ENCODE data around the gene NEK10.

NEK10 gene

GRCh38 chr3:27094721-27095120 is 274.5 kb downstream of the NEK10 start:
- Histone ChIP-seq H3K36me3 (ENCODE audit: insufficient read depth, low read length) (no peaks in the 10 kb centered on the region), H3K4me1 (ENCODE audit: insufficient read depth, low read length) (peaks cover 6% of the 10 kb centered on the region; the same call in 1 of the 2 replicates), H3K9ac (ENCODE audit: low read depth, low read length) (no peak overlapping the region), H3K4me3 (ENCODE audit: low read length) (no peak overlapping the region), H3K27me3 (ENCODE audit: insufficient read depth, low read length) (no peaks in the 10 kb centered on the region), H3K9me3 (ENCODE audit: insufficient read depth, low read depth, low read length) (no peaks in the 10 kb centered on the region), H3K27ac (ENCODE audit: low read depth, low read length) (no peak overlapping the region)
- 89% methylated on average over 4 of the region's 4 CpGs for WGBS

GRCh38 chr3:27093771-27094170 is 275.4 kb downstream of the NEK10 start:
- Histone ChIP-seq H3K9me3 (ENCODE audit: insufficient read depth, low read depth, low read length) (no peaks in the 10 kb centered on the region), H3K27me3 (ENCODE audit: insufficient read depth, low read length) (no peaks in the 10 kb centered on the region), H3K4me1 (ENCODE audit: insufficient read depth, low read length) (peaks cover 6% of the 10 kb centered on the region; the same call in 1 of the 2 replicates), H3K36me3 (ENCODE audit: insufficient read depth, low read length) (no peaks in the 10 kb centered on the region), H3K27ac (ENCODE audit: low read depth, low read length) (no peak overlapping the region), H3K9ac (ENCODE audit: low read depth, low read length) (no peak overlapping the region), H3K4me3 (ENCODE audit: low read length) (no peak overlapping the region)
- no CpG with 5 or more reads among the region's 2 CpGs for WGBS

DNA sequence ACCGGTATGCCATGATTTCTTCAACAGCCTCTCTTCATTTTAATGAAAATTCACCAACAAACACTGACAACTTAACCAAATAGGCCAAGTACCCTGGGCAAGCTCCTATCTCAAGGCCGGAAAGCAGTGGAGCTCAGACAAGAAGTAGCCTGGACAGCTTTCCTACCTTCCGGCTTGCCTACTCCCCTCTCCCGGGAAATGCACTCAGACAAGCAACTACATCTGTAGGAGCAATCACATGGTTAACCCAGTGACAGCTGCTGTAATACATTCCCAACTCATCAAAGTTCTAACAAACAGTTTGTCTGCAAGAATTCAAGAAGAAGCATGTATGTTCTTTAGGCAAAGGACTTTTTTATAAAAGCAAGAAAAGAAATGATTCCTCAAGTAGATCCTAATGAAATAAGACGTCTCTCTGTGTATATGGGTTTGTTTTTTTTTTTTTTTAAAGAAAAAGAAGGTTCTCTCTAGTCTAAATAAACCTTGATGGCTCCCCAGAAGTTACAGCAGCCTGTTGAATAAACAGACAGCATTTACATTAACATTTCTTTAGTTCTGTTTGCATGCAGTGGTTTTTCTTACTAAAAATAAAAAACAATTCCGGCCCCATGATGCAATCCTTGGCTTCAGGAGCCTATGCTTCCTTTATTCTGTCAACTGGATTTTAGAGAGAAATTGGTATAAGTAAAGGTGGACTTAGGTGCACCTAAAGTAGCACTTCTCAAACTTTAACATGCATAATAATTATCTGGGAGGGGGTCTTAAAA is 278.7 kb downstream of the NEK10 start:
- Histone ChIP-seq H3K27me3 (ENCODE audit: insufficient read depth, low read length) (no peaks in the 10 kb centered on the region), H3K9ac (ENCODE audit: low read depth, low read length) (no peak overlapping the region), H3K9me3 (ENCODE audit: insufficient read depth, low read depth, low read length) (no peaks in the 10 kb centered on the region), H3K36me3 (ENCODE audit: insufficient read depth, low read length) (no peaks in the 10 kb centered on the region), H3K4me3 (ENCODE audit: low read length) (no peak overlapping the region), H3K27ac (ENCODE audit: low read depth, low read length) (no peak overlapping the region), H3K4me1 (ENCODE audit: insufficient read depth, low read length) (peaks cover 6% of the 10 kb centered on the region; the same call in 1 of the 2 replicates)
- 87% methylated on average over 5 of the region's 6 CpGs for WGBS

- Histone ChIP-seq H3K4me1 (ENCODE audit: insufficient read depth, low read length) (peaks cover 6% of the 10 kb centered on the region; the same call in 1 of the 2 replicates), H3K9me3 (ENCODE audit: insufficient read depth, low read depth, low read length) (no peaks in the 10 kb centered on the region), H3K4me3 (ENCODE audit: low read length) (no peak overlapping the region), H3K27ac (ENCODE audit: low read depth, low read length) (no peak overlapping the region), H3K27me3 (ENCODE audit: insufficient read depth, low read length) (no peaks in the 10 kb centered on the region), H3K36me3 (ENCODE audit: insufficient read depth, low read length) (no peaks in the 10 kb centered on the region), H3K9ac (ENCODE audit: low read depth, low read length) (no peak overlapping the region)
- 83% methylated on average over 1 of the region's 1 CpG for WGBS
Measured at GRCh38 chr3:27089645-27090044, 279.5 kb downstream of the NEK10 start.

GRCh38 chr3:27089068-27089467 is 280.1 kb downstream of the NEK10 start:
- peaks cover 6% of the 10 kb centered on the region; the same call in 1 of the 2 replicates for H3K4me1 ChIP-seq (ENCODE audit: insufficient read depth, low read length)
- no peak overlapping the region for H3K4me3 ChIP-seq (ENCODE audit: low read length)
- no peaks in the 10 kb centered on the region for H3K27me3 ChIP-seq (ENCODE audit: insufficient read depth, low read length)
- no peaks in the 10 kb centered on the region for H3K9me3 ChIP-seq (ENCODE audit: insufficient read depth, low read depth, low read length)
- WGBS: 81% methylated on average over 2 of the region's 2 CpGs
- no peak overlapping the region for H3K9ac ChIP-seq (ENCODE audit: low read depth, low read length)
- H3K27ac ChIP-seq (ENCODE audit: low read depth, low read length): no peak overlapping the region
- no peaks in the 10 kb centered on the region for H3K36me3 ChIP-seq (ENCODE audit: insufficient read depth, low read length)

- Histone ChIP-seq H3K4me1 (ENCODE audit: insufficient read depth, low read length) (peaks cover 6% of the 10 kb centered on the region; the same call in 1 of the 2 replicates), H3K4me3 (ENCODE audit: low read length) (no peak overlapping the region), H3K9me3 (ENCODE audit: insufficient read depth, low read depth, low read length) (no peaks in the 10 kb centered on the region), H3K9ac (ENCODE audit: low read depth, low read length) (no peak overlapping the region), H3K27ac (ENCODE audit: low read depth, low read length) (no peak overlapping the region), H3K27me3 (ENCODE audit: insufficient read depth, low read length) (no peaks in the 10 kb centered on the region), H3K36me3 (ENCODE audit: insufficient read depth, low read length) (no peaks in the 10 kb centered on the region)
- 85% methylated on average over 3 of the region's 5 CpGs for WGBS
Measured at GRCh38 chr3:27085829-27086730, 283.1 kb downstream of the NEK10 start.

- Histone ChIP-seq H3K4me3 (ENCODE audit: low read length) (no peak overlapping the region), H3K9me3 (ENCODE audit: insufficient read depth, low read depth, low read length) (no peaks in the 10 kb centered on the region)
Measured at GRCh38 chr3:27081992-27082607, 287.1 kb downstream of the NEK10 start.

GRCh38 chr3:27081566-27081965 is 287.6 kb downstream of the NEK10 start:
- Histone ChIP-seq H3K36me3 (ENCODE audit: insufficient read depth, low read length) (no peaks in the 10 kb centered on the region), H3K9ac (ENCODE audit: low read depth, low read length) (no peak overlapping the region), H3K4me1 (ENCODE audit: insufficient read depth, low read length) (peaks cover 16% of the 10 kb centered on the region), H3K27me3 (ENCODE audit: insufficient read depth, low read length) (no peaks in the 10 kb centered on the region), H3K27ac (ENCODE audit: low read depth, low read length) (no peak overlapping the region), H3K4me3 (ENCODE audit: low read length) (no peak overlapping the region), H3K9me3 (ENCODE audit: insufficient read depth, low read depth, low read length) (no peaks in the 10 kb centered on the region)
- 96% methylated on average over 5 of the region's 5 CpGs for WGBS

More at GRCh38 chr3:27081992-27082607, 287.1 kb downstream of the NEK10 start:
- Histone ChIP-seq H3K27ac (ENCODE audit: low read depth, low read length) (no peak overlapping the region), H3K27me3 (ENCODE audit: insufficient read depth, low read length) (no peaks in the 10 kb centered on the region), H3K9ac (ENCODE audit: low read depth, low read length) (no peak overlapping the region), H3K36me3 (ENCODE audit: insufficient read depth, low read length) (no peaks in the 10 kb centered on the region), H3K4me1 (ENCODE audit: insufficient read depth, low read length) (peaks cover 16% of the 10 kb centered on the region)
- 94% methylated on average over 2 of the region's 2 CpGs for WGBS

- Histone ChIP-seq H3K36me3 (ENCODE audit: insufficient read depth, low read length) (no peaks in the 10 kb centered on the region), H3K4me3 (ENCODE audit: low read length) (no peak overlapping the region), H3K9me3 (ENCODE audit: insufficient read depth, low read depth, low read length) (no peaks in the 10 kb centered on the region), H3K9ac (ENCODE audit: low read depth, low read length) (no peak overlapping the region), H3K27me3 (ENCODE audit: insufficient read depth, low read length) (no peaks in the 10 kb centered on the region), H3K27ac (ENCODE audit: low read depth, low read length) (no peak overlapping the region), H3K4me1 (ENCODE audit: insufficient read depth, low read length) (peaks cover 16% of the 10 kb centered on the region)
- 99% methylated on average over 2 of the region's 2 CpGs for WGBS
Measured at GRCh38 chr3:27080258-27080525, 289.0 kb downstream of the NEK10 start.

DNA sequence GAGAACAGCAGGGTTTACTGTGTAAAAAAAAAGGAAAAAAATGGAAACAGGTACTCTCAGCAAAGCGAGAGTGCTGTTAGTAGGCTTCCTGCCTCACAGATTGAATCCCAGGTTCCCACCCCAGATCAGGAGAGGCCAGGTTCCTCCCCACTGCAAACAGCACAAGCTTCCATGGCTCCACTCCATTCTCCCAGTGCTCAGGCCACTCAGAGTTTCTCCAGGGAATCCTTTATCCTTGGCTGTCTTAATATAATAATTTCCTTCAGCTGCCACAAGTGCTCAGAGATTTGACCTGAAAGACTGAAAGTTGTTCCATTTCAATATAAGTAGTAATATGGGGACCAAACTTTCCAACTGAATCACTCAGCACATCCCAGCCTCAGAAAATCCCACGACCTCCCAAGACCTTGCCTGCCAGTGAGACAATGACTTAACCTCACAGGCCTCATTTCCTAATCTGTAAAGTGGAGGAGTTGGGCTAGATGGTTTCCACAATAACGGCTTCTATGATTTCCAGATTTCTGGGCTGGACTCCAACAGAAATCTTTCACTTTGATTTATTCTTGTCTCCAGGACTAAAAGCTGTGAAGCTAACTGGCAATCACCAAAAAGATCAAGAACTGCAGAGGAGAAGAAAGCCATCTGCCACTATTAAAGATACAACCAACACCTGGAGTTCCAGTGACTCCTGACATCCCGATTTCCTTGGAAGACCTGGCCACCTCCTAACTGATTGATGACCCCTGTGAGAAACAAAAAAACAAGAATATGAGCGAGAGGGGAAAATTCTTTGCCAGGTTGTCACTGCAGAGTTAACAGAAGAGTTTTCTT is 289.5 kb downstream of the NEK10 start:
- H3K36me3 ChIP-seq (ENCODE audit: insufficient read depth, low read length): no peaks in the 10 kb centered on the region
- 92% methylated on average over 5 of the region's 5 CpGs for WGBS

More for the DNA sequence above, 289.5 kb downstream of the NEK10 start:
- Histone ChIP-seq H3K9ac (ENCODE audit: low read depth, low read length) (no peak overlapping the region), H3K27me3 (ENCODE audit: insufficient read depth, low read length) (no peaks in the 10 kb centered on the region), H3K4me1 (ENCODE audit: insufficient read depth, low read length) (peaks cover 16% of the 10 kb centered on the region), H3K27ac (ENCODE audit: low read depth, low read length) (no peak overlapping the region), H3K9me3 (ENCODE audit: insufficient read depth, low read depth, low read length) (no peaks in the 10 kb centered on the region), H3K4me3 (ENCODE audit: low read length) (no peak overlapping the region)
